Fibroblast of mammary gland (primary cell): ENCODE data around the gene LGI2.
A peak's percentile ranks its signal among the peaks of the same experiment; 100 is the strongest.
"Not testable (repeated sequence)": the region's sequence is repeated elsewhere in the genome, so short reads cannot be mapped to it uniquely, and the experiment has no call there.

Source experiments
- DNase-seq: peaks from one replicate; pipeline ENCODE4 v3.0.0-alpha.2; 2010; ENCODE audit warnings: low read depth
- H3K4me3 ChIP-seq: 2 replicates; pipeline ENCODE4 v1.5.1; 2011; ENCODE audit warnings: low read depth, mild to moderate bottlenecking, low read length, moderate library complexity; ENCODE audit not compliant: control insufficient read depth
- TF ChIP-seq, protein P1 (sequence below): conservative IDR thresholded peaks from 2 replicates; pipeline ENCODE4 v1.5.1; 2011; ENCODE audit warnings: low read depth, low read length, inconsistent platforms; ENCODE audit not compliant: control insufficient read depth, insufficient read depth

The LGI2 gene

DNA sequence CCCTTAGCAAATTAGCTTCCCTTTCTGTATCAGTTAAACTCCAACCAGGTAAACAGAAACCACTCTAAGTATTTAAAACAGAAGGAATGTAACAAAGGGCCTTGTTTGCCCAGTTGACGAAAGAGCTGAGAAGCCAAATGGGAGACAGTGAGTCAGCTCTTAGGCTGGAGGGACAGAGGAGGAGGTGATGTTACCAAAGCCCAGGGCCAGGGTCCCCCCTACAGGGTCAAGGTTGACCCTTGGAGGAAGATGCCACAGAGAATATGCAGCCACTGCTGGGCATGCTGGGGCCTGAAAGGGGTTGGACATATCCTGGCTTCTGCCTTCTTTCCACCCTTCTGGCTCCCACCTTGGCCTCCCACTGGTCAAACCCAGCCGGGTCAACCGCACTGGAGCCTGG, 38.3 kb upstream of the LGI2 start:
- TF ChIP-seq, protein P1, sequence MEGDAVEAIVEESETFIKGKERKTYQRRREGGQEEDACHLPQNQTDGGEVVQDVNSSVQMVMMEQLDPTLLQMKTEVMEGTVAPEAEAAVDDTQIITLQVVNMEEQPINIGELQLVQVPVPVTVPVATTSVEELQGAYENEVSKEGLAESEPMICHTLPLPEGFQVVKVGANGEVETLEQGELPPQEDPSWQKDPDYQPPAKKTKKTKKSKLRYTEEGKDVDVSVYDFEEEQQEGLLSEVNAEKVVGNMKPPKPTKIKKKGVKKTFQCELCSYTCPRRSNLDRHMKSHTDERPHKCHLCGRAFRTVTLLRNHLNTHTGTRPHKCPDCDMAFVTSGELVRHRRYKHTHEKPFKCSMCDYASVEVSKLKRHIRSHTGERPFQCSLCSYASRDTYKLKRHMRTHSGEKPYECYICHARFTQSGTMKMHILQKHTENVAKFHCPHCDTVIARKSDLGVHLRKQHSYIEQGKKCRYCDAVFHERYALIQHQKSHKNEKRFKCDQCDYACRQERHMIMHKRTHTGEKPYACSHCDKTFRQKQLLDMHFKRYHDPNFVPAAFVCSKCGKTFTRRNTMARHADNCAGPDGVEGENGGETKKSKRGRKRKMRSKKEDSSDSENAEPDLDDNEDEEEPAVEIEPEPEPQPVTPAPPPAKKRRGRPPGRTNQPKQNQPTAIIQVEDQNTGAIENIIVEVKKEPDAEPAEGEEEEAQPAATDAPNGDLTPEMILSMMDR, result no peak
- DNase-seq, result no peak
- no peak overlapping the region for H3K4me3 ChIP-seq

DNA sequence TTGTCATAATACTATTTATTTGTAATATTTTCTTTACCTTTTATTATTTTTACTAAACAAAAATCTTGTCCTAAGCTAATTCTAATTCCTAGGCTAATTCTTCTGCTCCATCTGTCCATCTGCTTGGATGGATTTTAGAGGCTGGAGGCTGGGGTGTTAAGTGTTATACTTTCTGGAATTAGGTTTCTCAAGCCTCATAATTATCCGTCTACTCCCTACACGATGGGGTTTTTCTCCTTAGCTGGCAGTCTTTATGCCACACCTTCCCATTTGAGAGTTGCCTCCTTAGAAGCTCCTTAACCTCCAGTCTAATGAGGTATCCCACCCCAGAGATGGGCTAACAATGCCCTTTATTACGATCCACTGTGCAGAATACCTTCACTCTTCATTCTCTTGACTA, 37.6 kb upstream of the LGI2 start:
- DNase-seq, result no peak
- TF ChIP-seq, protein P1, result no peak
- no peak overlapping the region for H3K4me3 ChIP-seq

DNA sequence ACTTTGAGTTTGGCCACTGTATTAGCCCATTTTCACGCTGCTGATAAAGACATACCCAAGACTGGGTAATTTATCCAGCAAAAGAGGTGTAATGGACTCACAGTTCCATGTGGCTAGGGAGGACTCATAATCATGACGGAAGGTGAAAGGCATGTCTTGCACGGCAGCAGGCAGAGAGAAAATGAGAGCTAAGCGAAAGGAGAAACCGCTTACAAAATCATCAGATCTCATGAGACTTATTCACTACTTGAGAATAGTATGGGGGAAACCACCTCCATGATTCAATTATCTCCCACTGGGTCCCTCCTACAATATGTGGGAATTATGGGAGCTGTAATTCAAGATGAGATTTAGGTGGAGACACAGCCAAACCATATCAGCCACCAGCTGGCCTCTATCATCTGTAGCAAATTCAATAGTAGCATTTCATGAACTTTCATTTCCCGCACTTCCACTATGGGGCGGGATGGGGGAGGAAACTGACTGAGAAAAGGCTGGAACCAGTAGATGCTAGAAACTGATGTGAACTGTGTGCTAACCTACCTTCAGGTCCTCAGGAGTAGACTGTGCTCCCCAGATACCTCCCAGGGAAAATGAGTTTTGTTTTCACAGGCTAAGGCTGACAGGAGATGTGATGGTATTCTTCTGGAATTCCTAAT, 35.3 kb upstream of the LGI2 start:
- TF ChIP-seq, protein P1, result no peak

DNA sequence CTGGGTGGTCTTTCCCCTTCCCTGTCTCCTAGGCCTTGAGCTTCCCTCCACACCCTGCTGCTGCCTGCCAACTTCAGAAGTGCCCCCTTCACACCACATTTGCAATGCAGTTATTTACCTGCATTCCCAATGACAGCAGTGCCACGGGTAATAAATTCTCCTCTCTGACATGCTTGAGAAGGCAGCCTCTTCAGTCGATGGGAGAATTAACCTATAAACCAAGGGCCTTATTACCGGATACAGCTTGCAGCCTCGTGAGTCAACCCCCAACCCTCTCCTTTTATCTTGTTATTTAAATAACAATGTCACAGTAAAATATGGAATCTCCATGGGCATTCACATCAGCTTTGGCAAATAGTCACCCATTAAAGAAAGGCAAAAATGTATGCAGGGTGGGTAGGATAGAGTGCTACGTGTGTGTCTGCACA, 34.7 kb upstream of the LGI2 start:
- TF ChIP-seq, protein P1, result no peak

More for the DNA sequence above, 35.3 kb upstream of the LGI2 start:
- no peak overlapping the region for H3K4me3 ChIP-seq
- DNase-seq, result peak; percentile 81

DNA sequence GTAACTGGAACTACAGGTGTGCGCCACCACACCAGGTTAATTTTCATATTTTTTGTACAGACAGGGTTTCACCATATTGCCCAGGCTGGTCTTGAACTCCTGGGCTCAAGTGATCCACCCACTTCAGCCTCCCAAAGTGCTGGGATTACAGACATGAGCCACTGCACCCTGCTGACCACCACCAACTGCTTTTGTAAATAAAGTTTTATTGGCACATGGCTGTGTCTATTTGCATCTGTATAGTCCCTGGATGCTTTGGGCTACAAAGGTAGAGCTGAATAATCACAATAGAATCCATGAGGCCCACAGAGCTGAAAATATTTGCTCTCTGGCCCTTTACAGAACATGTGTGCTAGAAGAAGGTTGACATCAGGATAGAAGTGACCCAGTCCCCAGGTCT, 33.7 kb upstream of the LGI2 start:
- H3K4me3 ChIP-seq, DNase-seq: not testable (repeated sequence)

More for the DNA sequence above, 34.7 kb upstream of the LGI2 start:
- no peak overlapping the region for H3K4me3 ChIP-seq
- DNase-seq, result no peak

DNA sequence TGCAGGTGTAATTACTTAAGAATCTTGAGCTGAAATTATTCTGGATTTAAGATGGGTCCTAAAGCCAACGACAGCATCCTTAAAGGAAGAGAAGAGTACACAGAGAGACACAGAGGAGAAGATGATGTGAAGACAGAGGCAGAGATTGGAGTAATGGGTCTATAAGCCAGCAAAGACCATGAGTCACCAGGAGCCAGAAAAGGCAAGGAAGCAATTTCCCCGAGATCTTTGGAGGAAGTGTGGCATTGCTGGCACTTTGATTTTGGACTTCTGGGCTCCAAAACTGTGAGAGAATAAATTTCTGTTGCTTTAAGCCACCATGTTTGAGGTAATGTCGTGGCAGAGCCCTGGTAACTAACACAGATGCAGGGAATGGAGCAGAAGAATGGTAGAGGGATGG, 32.4 kb upstream of the LGI2 start:
- TF ChIP-seq, protein P1, result no peak
- no peak overlapping the region for H3K4me3 ChIP-seq

DNA sequence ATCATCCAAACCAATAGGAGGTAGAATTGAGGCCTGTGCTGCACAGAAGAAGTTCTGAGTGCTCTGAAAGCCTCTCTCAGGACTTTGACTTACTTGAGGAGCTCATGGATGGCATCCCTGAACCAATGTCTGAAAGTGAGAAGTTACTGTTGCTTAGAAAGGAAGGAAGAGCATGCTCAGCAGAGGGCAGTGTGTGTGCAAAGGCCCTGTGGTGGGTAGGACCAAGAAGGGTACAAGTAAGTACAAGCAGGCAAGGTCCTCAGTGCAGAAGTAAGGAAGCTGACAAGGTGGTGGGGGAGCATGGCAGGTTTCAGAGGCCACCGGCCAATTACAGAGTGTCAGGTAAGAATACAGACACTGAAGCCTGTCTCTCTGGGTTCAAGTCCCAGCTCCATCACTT, 31.4 kb upstream of the LGI2 start:
- DNase-seq, result no peak
- TF ChIP-seq, protein P1, result no peak
- H3K4me3 ChIP-seq, result no peak overlapping the region

More for the DNA sequence above, 32.4 kb upstream of the LGI2 start:
- no peak for DNase-seq
